Heart right ventricle (tissue), 16 donors: Measurements from ENCODE around the gene ITGB3BP. TPM values are rescaled to one million over a fixed set of nuclear protein-coding genes. Genes with fewer than 3 reads are reported as not detected.

Experiments
- ATAC-seq, 8 donors: fragments of 200-7000 bp; cut with Tn5 transposase; one replicate each; pipeline ENCODE4 v1.9.1; 2020; ENCODE audit warnings: mild to moderate bottlenecking in 8 of 8, moderate library complexity in 8 of 8, moderate number of reproducible peaks in 1 of 8
- DNase-seq, 2 donors: peaks; one replicate each; pipeline ENCODE4 v3.0.0-alpha.2; 2020
- H3K27ac ChIP-seq, 10 donors: fragments of 200-600 bp; sonication (generic) in 2 of 10; one replicate each; pipeline versions ENCODE4 v1.5.0 to v1.8.0; 2020 to 2022; ENCODE audit warnings: mild to moderate bottlenecking in 3 of 10
- H3K27me3 ChIP-seq, 7 donors: fragments of 200-600 bp; one replicate each; pipeline ENCODE4 v1.8.0; 2021 to 2022; ENCODE audit warnings: mild to moderate bottlenecking in 2 of 7
- H3K36me3 ChIP-seq, 9 donors: fragments of 200-600 bp; sonication (generic) in 1 of 9; one replicate each; pipeline versions ENCODE4 v1.5.0 to v1.8.0; 2020 to 2022; ENCODE audit warnings: mild to moderate bottlenecking in 2 of 9
- H3K4me1 ChIP-seq, 9 donors: fragments of 200-600 bp; sonication (generic) in 1 of 9; one replicate each; pipeline versions ENCODE4 v1.5.0 to v1.8.0; 2020 to 2022; ENCODE audit warnings: mild to moderate bottlenecking in 4 of 9
- H3K4me3 ChIP-seq, 10 donors: fragments of 200-600 bp; sonication (generic) in 2 of 10; one replicate each; pipeline versions ENCODE4 v1.5.0 to v1.8.0; 2020 to 2022; ENCODE audit warnings: mild to moderate bottlenecking in 7 of 10, moderate library complexity in 2 of 10
- H3K9me3 ChIP-seq, 11 donors: fragments of 200-600 bp in 10 of 11; sonication (generic) in 2 of 11; one replicate each; pipeline versions ENCODE4 v1.5.0 to v1.8.0; 2013 to 2022; ENCODE audit warnings: mild to moderate bottlenecking in 2 of 11, control low read depth in 1 of 11, moderate library complexity in 1 of 11
- CTCF ChIP-seq, 9 donors: fragments of 200-600 bp; sonication (generic) in 2 of 9; IDR thresholded peaks; one replicate each; pipeline versions ENCODE4 v1.5.0 to v1.8.0; 2021 to 2022; ENCODE audit warnings: antibody characterized with exemption in 9 of 9, mild to moderate bottlenecking in 5 of 9, moderate library complexity in 1 of 9
- whole genome bisulfite sequencing, 2 donors: extraction: QIAGEN DNeasy Blood & Tissue Kit; methylation state at CpG; one replicate each; pipeline ENCODE4 v1.1.7; 2013; ENCODE audit warnings: inconsistent platforms in 1 of 2; 5-methylcytosine and 5-hydroxymethylcytosine counted together
- intact Hi-C, 10 donors: fragments of 100-400 bp; cut with DNase I; formaldehyde crosslinking; loops; one replicate each; pipeline versions ENCODE4 v1.11.1 to v1.14.2; 2022
- polyA plus RNA-seq, 2 donors: library from polyadenylated mRNA; stranded (reverse); fragments of 200-250 nt; gene quantifications; one replicate each; pipeline ENCODE4 v1.2.3, GENCODE V29; 2013
- total RNA-seq, 10 donors: library from RNA; stranded (reverse); fragmentation: NEBNext Ultra II Directional in 3 of 10; extraction: Animal tissue kit (Norgen Biotek cat#: 25700) in 3 of 10; gene quantifications; one replicate each; pipeline versions ENCODE4 v1.2.1 to v1.2.4, GENCODE V29; 2021 to 2023
- donor health status: Arrhythmogenic right ventricular cardiomyopathy.
- donor health status: ischemic (EF 13 %, LVEDD 7.1; RV severe dilation, severe dysfunction).
- donor health status: healthy with polysubstance abuse.
- donor health status: DM: no; HTN: yes; CAD: no.
- donor health status: DM: no; HTN: no; CAD: no.
- donor health status: ischemic (EF 25% LVEDD 6.9; RV normal size, moderate dysfunction).
- donor health status: ischemic (EF 25% LVEDD 5.7; RV mildly dilated, moderate dysfunction).
- donor health status: healthy.
- donor health status: DM: yes; HTN: yes; CAD: no.
- donor health status: Ischemic cardiomyopathy.
- donor health status: ischemic (EF 35%, LVEDD 5.7; RV mildly dilated, moderate dysfunction).
- donor health status: nonischemic (EF 11% LVEDD 7.7; RV severe dilation, severe dysfunction).
- donor health status: DM: yes; HTN: yes; CAD: no.
- donor health status: PGD.
- donor health status: ischemic (EF 29% LVEDD 5.4; RV normal size, mild dysfunction).
- donor health status: nonischemic (EF 23%, LVEDD 6.1; RV moderate dilation, normal function).

Gene ITGB3BP
- total and polyA plus RNA-seq, 12 donors = 4.3 to 14.7 (median 7.4) TPM

- no peak for DNase-seq
- no peak for ATAC-seq
- Histone ChIP-seq H3K36me3 (peaks cover 0 to 67% (median 10%) of the 10 kb centered on the region in 9 donors), H3K27me3 (no peaks in the 10 kb centered on the region), H3K9me3 (peaks cover 0 to 4% (median 0%) of the 10 kb centered on the region in 11 donors), H3K4me3 (no peak overlapping the region), H3K27ac (no peak overlapping the region), H3K4me1 (no peaks in the 10 kb centered on the region)
- TF ChIP-seq CTCF (IDR thresholded peaks at IDR 0.05) = no peak
- 73 to 99% methylated on average over 4 of the region's 4 CpGs for WGBS, 2 donors
- intact Hi-C loops = no loop called here
Observed at GRCh38 chr1:63401945-63402344, 121.1 kb downstream of the ITGB3BP start.

Other genes starting within 250 kb of the ITGB3BP start
- gene FOXD3, start 200.7 kb downstream of the ITGB3BP start, total RNA-seq = under 1 TPM in 5 of 10 donors, not detected in 5; 0.12 to 0.66 (median 0.33) TPM
- gene FOXD3, start 200.7 kb downstream of the ITGB3BP start, polyA plus RNA-seq = under 1 TPM; 0.14 to 0.22 TPM
- 1 to 10 TPM; 3.3 to 5.8 (median 3.9) TPM for gene ALG6, start 155.6 kb downstream of the ITGB3BP start, total RNA-seq
- gene ALG6, start 155.6 kb downstream of the ITGB3BP start, polyA plus RNA-seq = 10 to 100 TPM in 1 of 2 donors, 1 to 10 TPM in 1; 5.2 to 20.8 TPM
- gene EFCAB7, start 300 bp upstream of the ITGB3BP start, total RNA-seq = 10 to 100 TPM in 1 of 10 donors, 1 to 10 TPM in 9; 4.5 to 10.7 (median 8.1) TPM
- 1 to 10 TPM; 2.3 to 8.5 TPM for gene EFCAB7, start 300 bp upstream of the ITGB3BP start, polyA plus RNA-seq
- gene PGM1, start 70.2 kb upstream of the ITGB3BP start, total RNA-seq = 100 to 1,000 TPM; 223 to 363 (median 270) TPM
- 10 to 100 TPM; 20.4 to 86.1 TPM for gene PGM1, start 70.2 kb upstream of the ITGB3BP start, polyA plus RNA-seq